Keratinocyte (primary cell): ENCODE measurements around the gene CBY1.

Experiments used
- EZH2 ChIP-seq: IDR thresholded peaks from one replicate; pipeline ENCODE4 v1.6.1; 2012; ENCODE audit warnings: inconsistent platforms, mild to moderate bottlenecking, low read length, moderate library complexity
- TF ChIP-seq, protein P1 (sequence below), 3 experiments: IDR thresholded peaks in 1 of 3; conservative IDR thresholded peaks in 1 of 3; optimal IDR thresholded peaks in 1 of 3; 2 replicates in 2 of 3; 3 replicates in 1 of 3; pipeline versions ENCODE3 to v1.5.1; 2011; ENCODE audit warnings: low read length in 3 of 3, mild to moderate bottlenecking in 3 of 3, moderate library complexity in 2 of 3, control low read depth in 1 of 3, inconsistent platforms in 1 of 3; ENCODE audit not compliant: insufficient read depth in 2 of 3; ENCODE audit errors: extremely low read depth in 1 of 3

DNA sequence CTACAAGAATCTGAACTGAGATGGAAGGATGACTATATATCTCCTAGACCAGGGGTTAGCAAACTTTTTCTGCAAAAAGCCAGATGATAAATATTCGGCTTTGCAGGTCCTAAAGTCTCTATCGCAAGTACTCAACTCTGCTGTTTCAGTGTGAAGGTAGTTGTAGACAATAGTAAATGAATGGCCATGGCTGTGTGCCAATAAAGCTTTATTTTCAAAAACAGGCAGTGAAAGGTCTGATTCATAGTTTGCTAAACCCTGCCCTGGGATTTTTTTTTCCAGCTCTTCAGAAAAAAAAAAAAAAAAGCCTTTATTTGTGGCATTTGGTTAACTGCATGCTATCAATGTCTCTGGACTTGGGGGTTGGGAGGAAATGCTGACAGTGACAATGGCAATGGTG, 37.8 kb upstream of the CBY1 start:
- TF ChIP-seq, protein P1, sequence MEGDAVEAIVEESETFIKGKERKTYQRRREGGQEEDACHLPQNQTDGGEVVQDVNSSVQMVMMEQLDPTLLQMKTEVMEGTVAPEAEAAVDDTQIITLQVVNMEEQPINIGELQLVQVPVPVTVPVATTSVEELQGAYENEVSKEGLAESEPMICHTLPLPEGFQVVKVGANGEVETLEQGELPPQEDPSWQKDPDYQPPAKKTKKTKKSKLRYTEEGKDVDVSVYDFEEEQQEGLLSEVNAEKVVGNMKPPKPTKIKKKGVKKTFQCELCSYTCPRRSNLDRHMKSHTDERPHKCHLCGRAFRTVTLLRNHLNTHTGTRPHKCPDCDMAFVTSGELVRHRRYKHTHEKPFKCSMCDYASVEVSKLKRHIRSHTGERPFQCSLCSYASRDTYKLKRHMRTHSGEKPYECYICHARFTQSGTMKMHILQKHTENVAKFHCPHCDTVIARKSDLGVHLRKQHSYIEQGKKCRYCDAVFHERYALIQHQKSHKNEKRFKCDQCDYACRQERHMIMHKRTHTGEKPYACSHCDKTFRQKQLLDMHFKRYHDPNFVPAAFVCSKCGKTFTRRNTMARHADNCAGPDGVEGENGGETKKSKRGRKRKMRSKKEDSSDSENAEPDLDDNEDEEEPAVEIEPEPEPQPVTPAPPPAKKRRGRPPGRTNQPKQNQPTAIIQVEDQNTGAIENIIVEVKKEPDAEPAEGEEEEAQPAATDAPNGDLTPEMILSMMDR (optimal IDR thresholded peaks at IDR 0.05 in 1 of 3, IDR thresholded peaks at IDR 0.05 in 1 of 3, conservative IDR thresholded peaks at IDR 0.05 in 1 of 3; ENCODE audit: extremely low read depth in 1 of 3, insufficient read depth in 2 of 3, low read length in 3 of 3), result no peak
- no peak for TF ChIP-seq EZH2
